Duodenal mucosa (tissue), 2 donors: ENCODE data around the gene ABLIM2.

Experiments
- H3K27ac ChIP-seq: one replicate; pipeline ENCODE4 v1.7.0; 2013; ENCODE audit warnings: low read depth, low read length
- H3K27me3 ChIP-seq, 2 donors: one replicate each; pipeline ENCODE4 v1.7.0; 2013; ENCODE audit warnings: low read length in 2 of 2, control low read depth in 1 of 2; ENCODE audit not compliant: insufficient read depth in 2 of 2, control insufficient read depth in 1 of 2
- H3K36me3 ChIP-seq, 2 donors: one replicate each; pipeline ENCODE4 v1.7.0; 2013; ENCODE audit warnings: low read length in 2 of 2, control low read depth in 1 of 2; ENCODE audit not compliant: insufficient read depth in 2 of 2, control insufficient read depth in 1 of 2
- H3K4me1 ChIP-seq, 2 donors: one replicate each; pipeline ENCODE4 v1.7.0; 2013; ENCODE audit warnings: low read length in 2 of 2, control low read depth in 1 of 2; ENCODE audit not compliant: insufficient read depth in 2 of 2, control insufficient read depth in 1 of 2
- H3K4me3 ChIP-seq, 2 donors: one replicate each; pipeline ENCODE4 v1.7.0; 2013; ENCODE audit warnings: low read length in 2 of 2, low read depth in 1 of 2
- H3K9ac ChIP-seq, 2 donors: one replicate each; pipeline ENCODE4 v1.7.0; 2013; ENCODE audit warnings: low read length in 2 of 2, low read depth in 1 of 2
- H3K9me3 ChIP-seq, 2 donors: one replicate each; pipeline ENCODE4 v1.7.0; 2013; ENCODE audit warnings: low read length in 2 of 2, control low read depth in 1 of 2; ENCODE audit not compliant: control insufficient read depth in 1 of 2

ABLIM2 gene

DNA sequence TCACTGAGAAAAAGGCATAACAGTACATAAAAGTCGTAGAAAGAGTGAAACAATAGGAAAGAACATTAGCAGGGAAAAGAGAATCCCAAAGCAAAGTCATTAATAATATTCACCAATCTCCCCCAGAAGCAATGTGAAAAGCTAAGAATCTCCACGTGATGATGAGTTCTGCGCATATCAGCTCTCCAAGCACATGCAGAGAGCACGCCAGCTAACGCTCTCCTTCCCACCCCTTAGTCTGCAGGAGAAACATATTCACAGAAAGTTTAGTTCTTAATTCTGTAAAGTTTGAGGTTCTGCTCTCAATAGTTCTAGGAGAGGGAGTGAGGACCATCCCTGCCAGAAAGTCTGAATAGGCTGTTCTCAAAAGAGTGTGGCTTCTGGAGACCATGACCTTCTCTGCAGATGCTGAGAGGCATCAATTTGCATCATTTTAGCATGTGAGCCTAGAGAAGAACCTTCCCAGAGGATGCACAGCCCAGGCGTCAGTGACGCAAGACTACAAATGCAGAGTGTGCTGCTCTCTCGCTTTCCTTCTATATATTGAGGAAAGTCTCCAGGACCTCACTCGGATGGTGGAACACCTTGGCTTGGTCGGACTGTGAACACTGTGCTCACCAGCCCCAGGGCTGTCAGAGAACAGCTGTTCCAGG is 167.7 kb downstream of the ABLIM2 start:
- H3K4me3 ChIP-seq: no peak overlapping the region
- no peaks in the 10 kb centered on the region for H3K9me3 ChIP-seq
- H3K4me1 ChIP-seq: peaks cover 6 to 7% of the 10 kb centered on the region in 2 donors
- H3K27ac ChIP-seq: no peak overlapping the region
- H3K36me3 ChIP-seq: no peaks in the 10 kb centered on the region
- no peak overlapping the region for H3K9ac ChIP-seq
- no peaks in the 10 kb centered on the region for H3K27me3 ChIP-seq

DNA sequence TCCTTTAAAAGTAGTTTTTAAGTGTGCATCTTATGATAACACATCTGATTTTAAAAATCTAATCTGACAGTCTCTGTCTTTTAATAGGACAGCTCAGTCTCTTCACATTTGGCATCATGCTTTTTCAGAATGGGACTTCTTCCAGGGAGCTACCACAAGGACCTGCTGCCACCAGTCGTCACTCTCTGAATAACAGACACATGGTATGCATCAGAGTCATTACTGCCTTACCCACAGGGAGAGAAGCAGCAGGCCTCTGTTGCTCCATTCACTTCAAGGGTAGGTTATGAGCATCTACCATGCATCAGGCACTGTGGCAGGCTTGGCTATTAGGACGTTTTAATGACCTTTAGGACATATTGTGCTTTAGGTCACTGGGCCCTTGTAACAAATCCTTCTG is 169.0 kb downstream of the ABLIM2 start:
- H3K36me3 ChIP-seq: no peaks in the 10 kb centered on the region
- H3K9ac ChIP-seq: no peak overlapping the region
- no peak overlapping the region for H3K27ac ChIP-seq
- no peaks in the 10 kb centered on the region for H3K9me3 ChIP-seq
- no peaks in the 10 kb centered on the region for H3K27me3 ChIP-seq
- H3K4me1 ChIP-seq: peaks cover 18 to 19% of the 10 kb centered on the region in 2 donors
- no peak overlapping the region for H3K4me3 ChIP-seq

DNA sequence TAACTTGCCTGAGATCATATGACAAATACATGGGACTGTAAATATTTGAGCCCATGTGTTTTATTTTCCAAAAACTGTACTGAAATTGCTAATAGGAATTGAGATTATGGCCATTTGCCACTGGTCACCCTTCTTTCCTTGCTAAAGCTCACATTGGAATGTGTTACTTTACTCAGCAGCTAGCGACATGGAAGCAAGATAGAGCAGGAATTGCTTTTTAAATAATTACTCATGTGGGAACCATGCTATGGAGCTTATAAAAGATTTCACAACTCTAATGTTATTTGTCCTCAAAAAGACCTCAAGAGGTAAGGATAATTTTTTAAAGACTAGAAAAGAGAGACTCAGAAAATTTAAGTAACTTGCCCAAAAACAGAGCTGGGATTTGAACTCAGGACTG is 170.2 kb downstream of the ABLIM2 start:
- Histone ChIP-seq H3K4me1 (peaks cover 27 to 31% of the 10 kb centered on the region in 2 donors), H3K36me3 (no peaks in the 10 kb centered on the region), H3K27ac (no peak overlapping the region), H3K9ac (no peak overlapping the region), H3K4me3 (no peak overlapping the region), H3K27me3 (no peaks in the 10 kb centered on the region), H3K9me3 (no peaks in the 10 kb centered on the region)

DNA sequence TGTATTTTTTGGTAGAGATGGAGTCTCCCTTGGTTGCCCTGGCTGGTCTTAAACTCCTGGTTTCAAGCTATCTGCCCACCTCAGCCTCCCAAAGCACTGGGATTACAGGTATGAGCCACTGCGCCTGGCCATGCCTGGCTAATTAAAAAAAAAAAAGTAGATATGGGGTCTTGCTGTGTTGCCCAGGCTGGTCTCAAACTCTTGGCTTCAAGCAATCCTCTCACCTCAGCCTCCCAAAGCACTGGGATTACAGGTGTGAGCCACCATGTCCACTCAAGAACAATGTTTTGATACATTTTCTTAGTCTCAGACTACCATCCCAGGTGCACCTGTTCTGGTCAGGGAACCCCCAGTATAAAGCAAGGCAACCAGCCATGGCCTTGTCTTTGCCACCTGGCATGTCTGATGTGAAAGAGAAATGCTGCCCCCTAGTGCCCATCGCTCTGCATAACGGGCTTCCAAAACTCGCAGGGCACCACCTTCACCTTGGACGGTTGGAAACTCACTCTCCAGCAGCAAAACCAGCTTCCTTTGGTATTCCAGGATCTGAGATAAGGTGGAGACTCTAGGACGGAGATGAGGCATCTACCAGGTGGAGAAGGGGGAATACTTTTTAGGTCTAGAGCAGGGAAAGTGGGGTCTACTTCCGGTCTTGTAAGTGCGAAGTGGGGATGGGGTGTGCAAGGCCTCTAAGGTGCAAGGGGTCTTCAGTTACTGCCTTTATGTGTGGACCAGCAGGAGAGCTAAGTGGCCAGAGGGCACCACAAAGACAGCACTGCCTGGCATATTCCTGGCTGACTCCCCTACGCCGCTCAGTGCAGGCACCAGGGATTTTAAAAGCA is 171.2 kb downstream of the ABLIM2 start:
- Histone ChIP-seq H3K9ac (no peak overlapping the region), H3K4me1 (peaks cover 33 to 42% of the 10 kb centered on the region in 2 donors), H3K4me3 (no peak overlapping the region), H3K9me3 (no peaks in the 10 kb centered on the region), H3K27ac (no peak overlapping the region), H3K36me3 (no peaks in the 10 kb centered on the region), H3K27me3 (no peaks in the 10 kb centered on the region)

DNA sequence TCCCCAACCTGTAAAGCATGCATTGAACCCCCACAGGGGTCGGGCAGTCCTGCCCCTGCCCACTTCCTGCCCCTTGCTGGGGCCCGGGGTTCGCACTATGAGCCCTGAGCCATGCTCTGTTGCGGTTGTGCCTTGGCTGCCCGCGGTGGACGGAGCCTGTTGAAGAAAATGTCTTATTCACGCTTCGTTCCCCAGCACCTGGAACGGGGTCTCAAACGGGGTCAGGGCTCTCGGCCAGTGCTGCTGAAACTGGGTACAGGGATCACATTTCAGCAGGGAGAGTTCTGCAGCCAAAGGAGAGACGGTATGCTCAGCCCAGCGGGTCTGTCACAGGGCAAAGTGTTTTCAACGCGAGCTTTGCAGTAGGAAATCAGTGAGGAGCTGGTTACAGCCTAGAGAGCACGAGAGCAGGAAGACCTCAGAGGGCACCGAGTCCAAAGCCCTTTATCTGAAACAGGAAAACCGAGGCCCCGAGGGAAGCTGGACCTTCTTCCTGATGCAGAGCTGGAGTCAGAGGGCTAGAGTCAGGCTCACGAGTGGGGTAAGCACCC is 172.6 kb downstream of the ABLIM2 start:
- Histone ChIP-seq H3K4me3 (peak overlapping the region; percentile 29 to 50), H3K36me3 (no peaks in the 10 kb centered on the region), H3K27ac (no peak overlapping the region), H3K9me3 (no peaks in the 10 kb centered on the region), H3K4me1 (peaks cover 46 to 55% of the 10 kb centered on the region in 2 donors), H3K27me3 (no peaks in the 10 kb centered on the region), H3K9ac (peak overlapping the region in 1 of 2 donors; percentile 12)

DNA sequence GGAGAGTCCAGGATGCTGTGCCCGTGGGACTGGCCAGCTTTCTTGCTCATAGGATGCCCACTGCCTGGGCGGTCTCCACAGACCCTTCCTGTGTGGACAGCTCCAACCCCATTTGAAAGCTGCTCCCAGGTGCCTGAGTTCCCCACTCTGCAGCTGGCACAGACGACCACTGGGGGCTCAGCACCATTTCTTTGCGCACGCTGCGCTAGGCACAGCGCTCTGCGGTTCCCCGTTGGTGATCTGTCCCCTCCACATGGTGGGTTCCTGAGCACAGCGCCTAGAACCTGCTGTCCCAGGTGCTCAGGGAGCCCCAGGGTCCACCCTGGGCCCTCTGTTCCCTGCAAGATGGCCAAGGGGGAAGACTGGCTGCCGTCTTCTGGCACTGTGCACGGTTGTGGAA is 173.5 kb downstream of the ABLIM2 start:
- H3K4me3 ChIP-seq: no peak overlapping the region
- H3K27me3 ChIP-seq: no peaks in the 10 kb centered on the region
- H3K36me3 ChIP-seq: no peaks in the 10 kb centered on the region
- no peak overlapping the region for H3K27ac ChIP-seq
- H3K4me1 ChIP-seq: peaks cover 47 to 55% of the 10 kb centered on the region in 2 donors
- no peaks in the 10 kb centered on the region for H3K9me3 ChIP-seq
- no peak overlapping the region for H3K9ac ChIP-seq

DNA sequence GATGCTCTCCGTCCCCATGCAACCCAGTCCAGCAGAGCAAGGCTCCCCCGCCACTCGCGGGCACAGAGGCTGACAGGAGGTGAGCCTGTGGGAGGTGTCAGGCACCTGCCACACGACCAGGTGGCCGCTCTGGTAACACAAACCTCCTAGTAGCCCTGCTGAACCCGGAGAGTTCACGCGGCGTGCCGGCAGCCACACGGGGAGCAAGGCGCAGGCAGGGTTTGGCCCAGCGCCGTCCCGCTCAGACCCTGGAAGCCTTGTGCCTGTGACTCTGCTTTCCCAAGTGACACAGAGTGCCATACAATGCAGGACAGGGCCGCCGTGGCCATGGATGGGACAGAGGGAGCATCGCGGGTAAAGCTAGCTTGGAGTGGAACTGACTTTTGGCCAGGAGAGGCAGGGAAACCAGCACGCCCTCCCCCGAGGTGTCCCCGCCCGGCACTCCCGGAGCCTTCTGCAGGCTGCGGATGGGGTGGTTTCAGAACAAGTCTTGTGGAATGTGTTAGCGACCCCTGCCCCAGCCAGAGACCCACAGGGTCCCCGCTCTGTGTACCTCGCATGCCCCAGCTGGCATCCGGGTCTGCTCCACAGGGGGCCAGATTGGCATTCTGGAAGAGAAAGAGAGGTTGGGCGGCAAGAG is 174.2 kb downstream of the ABLIM2 start:
- H3K4me3 ChIP-seq: peak overlapping the region; percentile 36 to 60
- H3K27ac ChIP-seq: no peak overlapping the region

DNA sequence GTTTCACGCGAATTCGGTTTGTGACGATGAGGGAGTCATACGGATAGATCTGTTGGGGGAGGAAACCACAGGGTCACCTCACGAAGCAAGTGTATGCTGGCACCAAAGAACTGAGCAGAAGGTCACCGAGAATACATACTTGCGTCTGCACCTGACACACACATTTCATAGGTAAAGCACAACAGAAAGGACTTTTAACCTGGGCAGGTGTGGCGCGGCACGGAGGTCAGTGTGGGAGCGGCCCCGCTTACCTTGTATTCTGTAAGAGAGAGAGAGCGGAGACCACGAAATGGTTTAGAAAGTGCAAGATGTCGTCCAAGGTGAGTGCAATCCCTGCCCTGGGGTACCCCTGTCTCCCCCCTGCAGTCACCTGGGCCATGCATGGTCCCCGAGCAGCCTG is 175.3 kb downstream of the ABLIM2 start:
- Histone ChIP-seq H3K9ac (peak overlapping the region; percentile 50 to 51), H3K4me1 (peaks cover 64 to 69% of the 10 kb centered on the region in 2 donors), H3K4me3 (peak overlapping the region; percentile 36 to 60), H3K9me3 (no peaks in the 10 kb centered on the region), H3K27me3 (no peaks in the 10 kb centered on the region), H3K36me3 (no peaks in the 10 kb centered on the region), H3K27ac (peak overlapping the region; percentile 26)

More for the DNA sequence above, 174.2 kb downstream of the ABLIM2 start:
- no peaks in the 10 kb centered on the region for H3K9me3 ChIP-seq
- H3K27me3 ChIP-seq: no peaks in the 10 kb centered on the region
- H3K36me3 ChIP-seq: no peaks in the 10 kb centered on the region
- peak overlapping the region; percentile 13 to 54 for H3K9ac ChIP-seq
- peaks cover 53 to 57% of the 10 kb centered on the region in 2 donors for H3K4me1 ChIP-seq

DNA sequence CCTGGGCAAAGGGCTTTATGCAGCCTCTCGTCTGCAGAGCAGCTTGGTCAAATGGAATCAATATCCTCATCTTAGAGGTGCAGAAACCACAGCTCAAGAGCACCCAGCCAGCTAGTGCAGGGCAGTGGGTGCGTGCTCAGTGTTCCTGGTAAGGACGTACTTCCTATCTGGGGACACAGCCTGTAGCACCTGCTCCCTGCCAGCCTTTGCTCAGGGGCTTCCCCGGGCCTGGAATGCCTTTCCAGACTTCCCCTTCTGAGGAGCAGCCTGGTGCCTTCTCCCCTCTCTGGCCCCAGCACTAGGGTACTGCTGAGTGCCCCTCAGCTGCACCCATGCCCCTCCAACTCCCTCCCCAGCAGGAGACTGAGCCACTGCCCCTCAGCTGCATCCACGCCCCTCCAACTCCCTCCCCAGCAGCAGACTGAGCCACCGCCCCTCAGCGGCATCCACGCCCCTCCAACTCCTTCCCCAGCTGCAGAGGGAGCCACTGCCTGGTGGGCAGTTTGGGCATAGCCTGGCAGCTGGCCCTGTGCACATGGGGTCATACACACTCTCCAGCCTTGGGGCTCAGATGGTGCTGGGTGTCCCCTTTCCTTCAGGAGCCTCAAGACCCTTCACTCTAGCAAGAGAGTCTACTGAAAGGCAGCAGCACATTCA is 176.7 kb downstream of the ABLIM2 start:
- H3K27me3 ChIP-seq: no peaks in the 10 kb centered on the region
- no peaks in the 10 kb centered on the region for H3K36me3 ChIP-seq
- peak overlapping the region; percentile 29 to 45 for H3K4me3 ChIP-seq
- H3K27ac ChIP-seq: no peak overlapping the region
- no peak overlapping the region for H3K9ac ChIP-seq
- H3K9me3 ChIP-seq: no peaks in the 10 kb centered on the region
- H3K4me1 ChIP-seq: peaks cover 68 to 76% of the 10 kb centered on the region in 2 donors
